C4-2B (cell line): ENCODE results near the gene PDE2A.

ENCODE experiments used
- H3K27ac ChIP-seq: fragments of 450-650 bp; 2 replicates; pipeline ENCODE4 v1.5.1; 2017
- CTCF ChIP-seq: fragments of 450-650 bp; conservative IDR thresholded peaks from 2 replicates; pipeline ENCODE4 v1.5.1; 2017; ENCODE audit warnings: mild to moderate bottlenecking
- ZFX ChIP-seq: fragments of 450-650 bp; IDR thresholded peaks from 2 replicates; pipeline ENCODE4 v1.6.1; 2017

The PDE2A gene

GRCh38 chr11:72624496-72625201 lies 49.6 kb downstream of the PDE2A start:
- H3K27ac ChIP-seq, result no peak overlapping the region
- TF ChIP-seq CTCF (no peak), ZFX (no peak)

GRCh38 chr11:72623052-72623451 lies 51.2 kb downstream of the PDE2A start:
- H3K27ac ChIP-seq, result no peak overlapping the region
- TF ChIP-seq CTCF (no peak), ZFX (no peak)

GRCh38 chr11:72621008-72621610 lies 53.1 kb downstream of the PDE2A start:
- no peak for TF ChIP-seq ZFX
- no peak for TF ChIP-seq CTCF
- H3K27ac ChIP-seq, result no peak overlapping the region

- TF ChIP-seq ZFX, result no peak
- TF ChIP-seq CTCF, result no peak
- H3K27ac ChIP-seq, result no peak overlapping the region
These were observed 55.4 kb downstream of the PDE2A start for GRCh38 chr11:72618803-72619202.

GRCh38 chr11:72617080-72617762 lies 57.0 kb downstream of the PDE2A start:
- TF ChIP-seq ZFX, result no peak
- no peak for TF ChIP-seq CTCF
- no peak overlapping the region for H3K27ac ChIP-seq

GRCh38 chr11:72616655-72617054 lies 57.6 kb downstream of the PDE2A start:
- TF ChIP-seq CTCF (no peak), ZFX (no peak)
- H3K27ac ChIP-seq, result no peak overlapping the region

- TF ChIP-seq CTCF, result no peak
- TF ChIP-seq ZFX, result no peak
- H3K27ac ChIP-seq, result no peak overlapping the region
These were observed 58.9 kb downstream of the PDE2A start for GRCh38 chr11:72615329-72615728.
